Gastroesophageal sphincter (tissue), 3 donors: ENCODE results near the gene SSNA1.

ENCODE experiments used
- EP300 ChIP-seq: sonication (generic); formaldehyde crosslinking; IDR thresholded peaks from one replicate; pipeline ENCODE4 v1.6.1; 2017; ENCODE audit warnings: antibody characterized with exemption, mild to moderate bottlenecking
- POLR2A ChIP-seq, 2 donors: fragments of 450-650 bp; IDR thresholded peaks; one replicate each; pipeline ENCODE4 v1.6.1; 2017; ENCODE audit warnings: antibody characterized with exemption in 2 of 2, mild to moderate bottlenecking in 2 of 2, moderate library complexity in 1 of 2
- POLR2AphosphoS5 ChIP-seq: sonication (generic); formaldehyde crosslinking; IDR thresholded peaks from one replicate; pipeline ENCODE4 v1.6.1; 2017; ENCODE audit warnings: antibody characterized with exemption
- TF ChIP-seq, protein P1 (sequence below), 4 experiments: fragments of 200-600 bp in 2 of 4; fragments of 450-650 bp in 2 of 4; sonication (generic) in 1 of 4; IDR thresholded peaks; one replicate each; pipeline ENCODE4 v1.5.1; 2017 to 2019; ENCODE audit warnings: antibody characterized with exemption in 4 of 4, mild to moderate bottlenecking in 2 of 4, moderate library complexity in 2 of 4

DNA sequence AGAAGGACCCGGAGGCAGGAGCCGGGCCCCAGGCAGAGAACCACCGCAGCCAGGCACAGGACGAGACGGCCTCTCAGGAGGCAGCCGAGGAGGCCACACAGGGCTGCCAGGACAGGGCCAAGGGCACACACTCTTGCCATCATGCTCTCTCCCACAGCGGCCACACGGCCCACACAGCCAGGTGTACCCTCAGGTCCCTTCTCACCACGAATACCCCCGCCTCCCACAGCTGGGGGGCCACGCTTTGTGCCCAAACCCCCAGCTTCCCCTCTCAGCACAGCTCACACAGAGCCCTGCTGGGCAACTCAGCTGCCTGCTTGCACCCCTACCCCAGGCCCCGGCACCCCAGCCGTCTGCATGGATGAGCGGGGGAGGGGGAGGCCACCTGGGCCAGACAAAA, 5.3 kb downstream of the SSNA1 start:
- TF ChIP-seq POLR2AphosphoS5 (no peak), EP300 (no peak), POLR2A (IDR thresholded peaks at IDR 0.05) (no peak)
- TF ChIP-seq, protein P1, sequence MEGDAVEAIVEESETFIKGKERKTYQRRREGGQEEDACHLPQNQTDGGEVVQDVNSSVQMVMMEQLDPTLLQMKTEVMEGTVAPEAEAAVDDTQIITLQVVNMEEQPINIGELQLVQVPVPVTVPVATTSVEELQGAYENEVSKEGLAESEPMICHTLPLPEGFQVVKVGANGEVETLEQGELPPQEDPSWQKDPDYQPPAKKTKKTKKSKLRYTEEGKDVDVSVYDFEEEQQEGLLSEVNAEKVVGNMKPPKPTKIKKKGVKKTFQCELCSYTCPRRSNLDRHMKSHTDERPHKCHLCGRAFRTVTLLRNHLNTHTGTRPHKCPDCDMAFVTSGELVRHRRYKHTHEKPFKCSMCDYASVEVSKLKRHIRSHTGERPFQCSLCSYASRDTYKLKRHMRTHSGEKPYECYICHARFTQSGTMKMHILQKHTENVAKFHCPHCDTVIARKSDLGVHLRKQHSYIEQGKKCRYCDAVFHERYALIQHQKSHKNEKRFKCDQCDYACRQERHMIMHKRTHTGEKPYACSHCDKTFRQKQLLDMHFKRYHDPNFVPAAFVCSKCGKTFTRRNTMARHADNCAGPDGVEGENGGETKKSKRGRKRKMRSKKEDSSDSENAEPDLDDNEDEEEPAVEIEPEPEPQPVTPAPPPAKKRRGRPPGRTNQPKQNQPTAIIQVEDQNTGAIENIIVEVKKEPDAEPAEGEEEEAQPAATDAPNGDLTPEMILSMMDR (IDR thresholded peaks at IDR 0.05), result no peak
